ENCODE data around the gene ZNF70. TPM values are rescaled to one million over a fixed set of nuclear protein-coding genes. Genes with fewer than 3 reads are reported as not detected.

ZNF70 gene
- total and polyA plus RNA-seq, 2 of the 13 experiments (the other 11 are each of a cell fraction or from before 2014, with no cell fraction given), result 0.62 to 3.6 TPM

- TF ChIP-seq ATRX (CRISPR knock-in tag; IDR thresholded peaks at IDR 0.05; ENCODE audit: borderline replicate concordance) (no peak), SP2 (CRISPR knock-in tag; IDR thresholded peaks at IDR 0.05) (no peak), CENPT (CRISPR knock-in tag; IDR thresholded peaks at IDR 0.05; ENCODE audit: low read depth) (no peak), RNF219 (CRISPR knock-in tag; IDR thresholded peaks at IDR 0.05) (no peak), SP140L (CRISPR knock-in tag; IDR thresholded peaks at IDR 0.05; ENCODE audit: borderline replicate concordance) (no peak), ZNF619 (CRISPR knock-in tag; IDR thresholded peaks at IDR 0.05) (no peak), ZNF343 (CRISPR knock-in tag; IDR thresholded peaks at IDR 0.05) (peak; percentile 14; the same call in 1 of the 2 replicates), MZF1 (CRISPR knock-in tag; IDR thresholded peaks at IDR 0.05; ENCODE audit: borderline replicate concordance) (no peak), ZNF576 (CRISPR knock-in tag; IDR thresholded peaks at IDR 0.05) (no peak), THAP11 (CRISPR knock-in tag; IDR thresholded peaks at IDR 0.05) (no peak; the same call in 1 of the 2 replicates), PHF5A (CRISPR knock-in tag; IDR thresholded peaks at IDR 0.05; ENCODE audit: low read depth, unreplicated experiment) (no peak)
- TF ChIP-seq, protein P1, sequence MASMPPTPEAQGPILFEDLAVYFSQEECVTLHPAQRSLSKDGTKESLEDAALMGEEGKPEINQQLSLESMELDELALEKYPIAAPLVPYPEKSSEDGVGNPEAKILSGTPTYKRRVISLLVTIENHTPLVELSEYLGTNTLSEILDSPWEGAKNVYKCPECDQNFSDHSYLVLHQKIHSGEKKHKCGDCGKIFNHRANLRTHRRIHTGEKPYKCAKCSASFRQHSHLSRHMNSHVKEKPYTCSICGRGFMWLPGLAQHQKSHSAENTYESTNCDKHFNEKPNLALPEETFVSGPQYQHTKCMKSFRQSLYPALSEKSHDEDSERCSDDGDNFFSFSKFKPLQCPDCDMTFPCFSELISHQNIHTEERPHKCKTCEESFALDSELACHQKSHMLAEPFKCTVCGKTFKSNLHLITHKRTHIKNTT (CRISPR knock-in tag; IDR thresholded peaks at IDR 0.05), result no peak
- TF ChIP-seq, protein P2, sequence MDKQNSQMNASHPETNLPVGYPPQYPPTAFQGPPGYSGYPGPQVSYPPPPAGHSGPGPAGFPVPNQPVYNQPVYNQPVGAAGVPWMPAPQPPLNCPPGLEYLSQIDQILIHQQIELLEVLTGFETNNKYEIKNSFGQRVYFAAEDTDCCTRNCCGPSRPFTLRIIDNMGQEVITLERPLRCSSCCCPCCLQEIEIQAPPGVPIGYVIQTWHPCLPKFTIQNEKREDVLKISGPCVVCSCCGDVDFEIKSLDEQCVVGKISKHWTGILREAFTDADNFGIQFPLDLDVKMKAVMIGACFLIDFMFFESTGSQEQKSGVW (CRISPR knock-in tag; IDR thresholded peaks at IDR 0.05; ENCODE audit: borderline replicate concordance), result no peak
- TF ChIP-seq, protein P3, sequence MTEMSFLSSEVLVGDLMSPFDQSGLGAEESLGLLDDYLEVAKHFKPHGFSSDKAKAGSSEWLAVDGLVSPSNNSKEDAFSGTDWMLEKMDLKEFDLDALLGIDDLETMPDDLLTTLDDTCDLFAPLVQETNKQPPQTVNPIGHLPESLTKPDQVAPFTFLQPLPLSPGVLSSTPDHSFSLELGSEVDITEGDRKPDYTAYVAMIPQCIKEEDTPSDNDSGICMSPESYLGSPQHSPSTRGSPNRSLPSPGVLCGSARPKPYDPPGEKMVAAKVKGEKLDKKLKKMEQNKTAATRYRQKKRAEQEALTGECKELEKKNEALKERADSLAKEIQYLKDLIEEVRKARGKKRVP (CRISPR knock-in tag; IDR thresholded peaks at IDR 0.05), result no peak
- TF ChIP-seq, protein P4, sequence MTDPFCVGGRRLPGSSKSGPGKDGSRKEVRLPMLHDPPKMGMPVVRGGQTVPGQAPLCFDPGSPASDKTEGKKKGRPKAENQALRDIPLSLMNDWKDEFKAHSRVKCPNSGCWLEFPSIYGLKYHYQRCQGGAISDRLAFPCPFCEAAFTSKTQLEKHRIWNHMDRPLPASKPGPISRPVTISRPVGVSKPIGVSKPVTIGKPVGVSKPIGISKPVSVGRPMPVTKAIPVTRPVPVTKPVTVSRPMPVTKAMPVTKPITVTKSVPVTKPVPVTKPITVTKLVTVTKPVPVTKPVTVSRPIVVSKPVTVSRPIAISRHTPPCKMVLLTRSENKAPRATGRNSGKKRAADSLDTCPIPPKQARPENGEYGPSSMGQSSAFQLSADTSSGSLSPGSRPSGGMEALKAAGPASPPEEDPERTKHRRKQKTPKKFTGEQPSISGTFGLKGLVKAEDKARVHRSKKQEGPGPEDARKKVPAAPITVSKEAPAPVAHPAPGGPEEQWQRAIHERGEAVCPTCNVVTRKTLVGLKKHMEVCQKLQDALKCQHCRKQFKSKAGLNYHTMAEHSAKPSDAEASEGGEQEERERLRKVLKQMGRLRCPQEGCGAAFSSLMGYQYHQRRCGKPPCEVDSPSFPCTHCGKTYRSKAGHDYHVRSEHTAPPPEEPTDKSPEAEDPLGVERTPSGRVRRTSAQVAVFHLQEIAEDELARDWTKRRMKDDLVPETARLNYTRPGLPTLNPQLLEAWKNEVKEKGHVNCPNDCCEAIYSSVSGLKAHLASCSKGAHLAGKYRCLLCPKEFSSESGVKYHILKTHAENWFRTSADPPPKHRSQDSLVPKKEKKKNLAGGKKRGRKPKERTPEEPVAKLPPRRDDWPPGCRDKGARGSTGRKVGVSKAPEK (CRISPR knock-in tag; IDR thresholded peaks at IDR 0.05; ENCODE audit: borderline replicate concordance), result no peak
- TF ChIP-seq, protein P5, sequence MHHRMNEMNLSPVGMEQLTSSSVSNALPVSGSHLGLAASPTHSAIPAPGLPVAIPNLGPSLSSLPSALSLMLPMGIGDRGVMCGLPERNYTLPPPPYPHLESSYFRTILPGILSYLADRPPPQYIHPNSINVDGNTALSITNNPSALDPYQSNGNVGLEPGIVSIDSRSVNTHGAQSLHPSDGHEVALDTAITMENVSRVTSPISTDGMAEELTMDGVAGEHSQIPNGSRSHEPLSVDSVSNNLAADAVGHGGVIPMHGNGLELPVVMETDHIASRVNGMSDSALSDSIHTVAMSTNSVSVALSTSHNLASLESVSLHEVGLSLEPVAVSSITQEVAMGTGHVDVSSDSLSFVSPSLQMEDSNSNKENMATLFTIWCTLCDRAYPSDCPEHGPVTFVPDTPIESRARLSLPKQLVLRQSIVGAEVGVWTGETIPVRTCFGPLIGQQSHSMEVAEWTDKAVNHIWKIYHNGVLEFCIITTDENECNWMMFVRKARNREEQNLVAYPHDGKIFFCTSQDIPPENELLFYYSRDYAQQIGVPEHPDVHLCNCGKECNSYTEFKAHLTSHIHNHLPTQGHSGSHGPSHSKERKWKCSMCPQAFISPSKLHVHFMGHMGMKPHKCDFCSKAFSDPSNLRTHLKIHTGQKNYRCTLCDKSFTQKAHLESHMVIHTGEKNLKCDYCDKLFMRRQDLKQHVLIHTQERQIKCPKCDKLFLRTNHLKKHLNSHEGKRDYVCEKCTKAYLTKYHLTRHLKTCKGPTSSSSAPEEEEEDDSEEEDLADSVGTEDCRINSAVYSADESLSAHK (CRISPR knock-in tag; IDR thresholded peaks at IDR 0.05; ENCODE audit: borderline replicate concordance), result no peak
Measured at GRCh38 chr22:23786752-23787599, 36.1 kb upstream of the ZNF70 start, which contains the start of gene SMARCB1 (continued).
